GM10847 (cell line): ENCODE measurements around the gene FAM168B.

Experiments used
- POLR2A ChIP-seq: IDR thresholded peaks from 2 replicates; pipeline ENCODE4 v1.6.1; 2011; ENCODE audit not compliant: insufficient read length; ENCODE audit errors: extremely low read depth

The FAM168B gene

DNA sequence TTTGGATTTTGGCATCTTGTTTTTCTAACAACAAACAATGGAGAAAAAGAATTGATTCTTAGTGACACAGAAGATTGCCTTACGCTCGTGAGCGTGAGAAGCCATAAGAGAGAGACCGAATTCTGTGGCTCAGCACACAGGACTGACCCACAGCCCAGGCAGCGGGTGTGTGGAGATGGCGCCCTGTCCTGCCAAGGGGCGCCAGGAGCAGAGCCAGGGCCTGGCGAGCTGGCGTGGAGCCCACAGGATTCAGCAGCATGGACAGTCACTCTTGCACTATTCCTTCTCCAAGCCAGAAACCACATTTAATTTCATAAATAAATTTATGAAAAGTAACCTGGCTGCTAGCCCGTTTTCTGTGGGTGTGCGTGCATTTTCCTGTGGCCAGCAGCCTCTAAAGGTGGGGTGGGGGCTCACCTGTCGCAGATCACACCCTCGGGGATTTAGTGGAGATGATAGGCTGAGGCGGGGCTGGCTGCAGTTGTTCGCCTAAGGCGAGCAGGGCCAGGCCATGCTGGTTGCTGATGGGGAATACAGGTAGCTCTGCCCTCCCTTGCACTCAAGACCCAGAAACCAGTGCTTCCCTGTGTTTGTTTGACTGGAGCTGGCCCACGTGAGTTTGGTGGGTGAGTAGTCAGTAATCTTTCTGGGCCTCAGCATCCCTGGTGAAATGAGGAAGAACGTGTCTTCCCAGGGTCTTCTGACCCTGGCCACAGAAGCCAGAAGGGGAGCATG, 46.2 kb downstream of the FAM168B start:
- TF ChIP-seq POLR2A: no peak

DNA sequence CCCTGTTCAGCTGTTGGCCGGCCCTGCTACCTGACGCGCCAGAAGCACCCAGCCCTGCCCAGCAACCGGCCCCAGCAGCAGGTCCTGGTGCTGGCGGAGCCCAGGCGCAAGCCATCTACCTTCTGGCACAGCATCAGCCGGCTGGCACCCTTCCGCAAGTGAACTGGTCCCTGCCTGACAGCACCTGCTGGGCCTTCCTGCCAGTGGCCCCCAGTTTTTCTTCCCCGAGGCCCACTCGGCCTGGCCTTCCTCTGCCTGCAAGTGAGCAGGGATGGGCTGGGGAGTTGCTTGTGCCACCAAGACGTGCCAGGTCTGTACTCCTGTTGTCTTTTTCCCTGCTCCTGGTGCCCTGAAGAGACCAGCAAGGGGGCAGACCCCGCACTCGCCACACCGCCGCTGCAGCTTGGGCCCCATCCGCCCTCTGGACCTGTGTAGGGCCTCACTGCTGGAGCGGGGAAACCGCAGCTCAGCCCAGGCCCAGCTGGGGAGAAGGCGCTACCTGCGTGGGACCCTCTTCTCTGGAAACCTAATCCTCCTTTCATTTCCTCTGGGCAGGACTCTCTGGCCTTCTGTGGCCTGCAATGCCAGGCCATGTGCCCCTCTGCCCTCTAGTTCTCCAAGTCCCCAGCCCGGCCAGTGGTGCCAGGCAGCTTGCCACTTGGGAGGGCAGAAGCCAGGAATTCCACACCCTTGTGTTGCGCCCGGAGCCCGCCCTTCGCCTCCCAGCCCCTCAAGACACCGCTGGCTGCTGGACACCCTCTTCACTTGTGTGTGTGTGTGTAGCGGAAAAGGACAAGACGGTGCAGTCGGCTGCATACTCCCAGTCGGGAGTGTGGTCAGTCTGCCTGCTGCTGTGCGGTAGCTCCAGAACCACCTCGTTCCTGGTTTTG, 47.0 kb downstream of the FAM168B start:
- no peak for TF ChIP-seq POLR2A

DNA sequence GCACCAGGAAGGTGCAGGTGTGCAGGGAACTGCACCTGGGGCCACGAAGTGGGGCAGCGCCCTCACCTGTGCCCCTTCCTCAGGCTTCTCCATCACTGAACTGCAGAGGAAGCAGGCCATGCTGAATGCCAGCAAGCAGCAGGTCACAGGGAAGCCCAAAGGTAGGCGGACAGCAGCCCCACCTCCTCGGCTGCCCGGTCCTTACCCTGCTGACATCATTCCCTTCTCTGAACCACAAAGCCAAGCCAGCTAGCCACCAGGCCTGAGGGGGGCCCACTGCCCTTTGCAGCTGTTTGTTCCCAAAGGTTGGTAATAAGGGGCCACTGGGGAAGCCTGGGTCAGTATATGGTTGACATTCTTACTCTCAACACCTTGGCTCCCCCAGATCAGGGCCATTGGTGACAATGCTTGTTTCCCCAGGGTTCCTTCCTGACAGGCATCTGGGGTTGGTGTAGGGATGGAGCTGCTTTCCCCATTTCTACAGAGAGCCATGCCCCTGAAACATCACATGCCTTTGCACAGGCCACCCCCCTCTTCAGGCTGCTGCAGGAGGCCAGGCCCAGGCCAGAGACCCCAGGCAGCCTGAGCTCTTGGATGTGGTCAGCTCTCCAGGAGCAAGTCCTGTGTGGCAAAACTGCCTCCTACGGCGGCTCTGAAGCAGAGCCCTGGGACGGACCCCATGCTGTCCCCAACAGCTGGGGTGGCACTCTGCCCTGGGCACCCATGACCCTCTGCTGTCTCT, 47.8 kb downstream of the FAM168B start:
- no peak for TF ChIP-seq POLR2A

DNA sequence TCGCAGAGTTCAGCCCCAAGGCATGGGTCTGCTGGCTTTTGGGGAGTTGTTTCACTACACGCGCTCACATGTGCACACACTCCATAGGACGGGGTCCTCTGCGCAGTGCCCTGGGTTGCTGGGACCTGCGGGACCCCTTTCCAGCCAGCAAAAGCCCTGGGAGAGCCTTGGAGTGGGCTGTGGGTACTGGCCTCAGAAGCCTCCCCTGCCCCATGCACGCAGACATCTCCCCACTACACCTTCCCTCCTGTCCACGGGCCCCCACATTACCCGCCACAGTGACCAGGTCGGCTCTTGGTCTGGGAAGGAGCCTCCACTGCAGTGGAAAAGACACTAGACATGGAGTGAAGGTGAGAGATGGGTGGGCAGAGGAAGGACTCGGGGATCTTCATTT, 48.5 kb downstream of the FAM168B start:
- no peak for TF ChIP-seq POLR2A

DNA sequence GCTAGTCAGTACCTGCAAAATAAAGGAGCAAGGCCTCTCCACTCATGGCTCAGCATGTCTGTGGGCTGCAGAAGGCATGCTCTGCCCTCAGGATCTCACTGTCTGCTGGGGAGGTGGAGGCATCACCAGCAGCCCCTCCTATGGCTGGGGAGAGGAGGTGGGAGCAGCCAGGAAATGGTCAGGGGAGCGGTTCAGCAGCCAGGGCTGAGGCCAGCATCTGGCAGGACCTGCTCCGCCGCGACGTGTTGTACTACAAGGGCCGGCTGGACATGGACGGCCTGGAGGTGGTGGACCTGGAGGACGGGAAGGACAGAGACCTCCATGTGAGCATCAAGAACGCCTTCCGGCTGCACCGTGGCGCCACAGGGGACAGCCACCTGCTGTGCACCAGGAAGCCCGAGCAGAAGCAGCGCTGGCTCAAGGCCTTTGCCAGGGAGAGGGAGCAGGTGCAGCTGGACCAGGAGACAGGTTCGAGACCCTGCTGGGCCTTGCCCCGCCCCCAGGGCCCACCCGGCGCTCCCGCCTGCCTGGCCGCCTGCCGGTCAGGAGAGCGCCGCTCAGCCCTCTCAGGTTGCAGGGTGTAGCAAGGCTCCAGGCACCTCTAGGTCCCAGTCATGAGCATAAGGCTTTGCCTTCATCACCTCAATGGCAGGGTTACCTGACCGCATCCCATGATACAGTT, 49.0 kb downstream of the FAM168B start:
- no peak for TF ChIP-seq POLR2A

DNA sequence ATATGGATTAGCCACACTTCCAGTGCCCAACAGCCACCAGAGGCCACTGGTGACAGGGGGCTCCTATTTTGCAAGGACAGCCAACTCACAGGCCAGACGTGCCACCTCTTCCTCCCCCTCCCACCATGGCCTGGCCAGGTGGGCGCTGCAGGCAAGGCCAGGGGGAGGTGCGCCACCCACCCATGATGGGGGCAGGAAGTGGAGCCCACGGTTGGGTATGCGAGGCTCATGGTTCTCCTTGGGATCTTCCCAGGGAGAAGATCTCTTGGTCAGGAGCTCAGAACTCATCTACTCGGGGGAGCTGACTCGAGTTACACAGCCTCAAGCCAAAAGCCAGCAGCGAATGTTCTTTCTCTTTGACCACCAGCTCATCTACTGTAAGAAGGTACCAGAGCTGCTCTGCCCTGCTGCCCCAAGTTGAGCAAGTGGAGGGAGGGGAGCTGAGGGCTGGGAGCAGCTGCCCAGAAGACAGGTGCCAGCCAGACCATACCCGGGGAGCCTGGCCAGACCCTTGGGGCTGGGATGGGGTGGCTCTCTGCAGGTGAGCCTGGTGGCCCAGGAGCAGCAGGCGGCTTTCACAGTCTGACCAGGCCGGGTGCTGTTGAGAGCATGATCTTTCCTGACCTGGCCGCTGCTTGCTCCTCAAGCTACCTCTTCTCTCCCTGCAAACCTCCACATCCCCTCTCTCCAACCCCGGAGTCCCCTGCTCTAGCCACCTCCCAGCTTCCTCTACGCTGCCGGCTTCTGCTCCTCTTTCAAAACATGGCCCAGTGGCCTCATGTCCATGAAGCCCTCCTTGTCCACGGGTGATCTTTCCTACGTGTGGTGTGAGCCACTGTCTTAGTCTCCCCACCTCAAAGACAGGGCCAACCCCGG, 49.8 kb downstream of the FAM168B start:
- no peak for TF ChIP-seq POLR2A

DNA sequence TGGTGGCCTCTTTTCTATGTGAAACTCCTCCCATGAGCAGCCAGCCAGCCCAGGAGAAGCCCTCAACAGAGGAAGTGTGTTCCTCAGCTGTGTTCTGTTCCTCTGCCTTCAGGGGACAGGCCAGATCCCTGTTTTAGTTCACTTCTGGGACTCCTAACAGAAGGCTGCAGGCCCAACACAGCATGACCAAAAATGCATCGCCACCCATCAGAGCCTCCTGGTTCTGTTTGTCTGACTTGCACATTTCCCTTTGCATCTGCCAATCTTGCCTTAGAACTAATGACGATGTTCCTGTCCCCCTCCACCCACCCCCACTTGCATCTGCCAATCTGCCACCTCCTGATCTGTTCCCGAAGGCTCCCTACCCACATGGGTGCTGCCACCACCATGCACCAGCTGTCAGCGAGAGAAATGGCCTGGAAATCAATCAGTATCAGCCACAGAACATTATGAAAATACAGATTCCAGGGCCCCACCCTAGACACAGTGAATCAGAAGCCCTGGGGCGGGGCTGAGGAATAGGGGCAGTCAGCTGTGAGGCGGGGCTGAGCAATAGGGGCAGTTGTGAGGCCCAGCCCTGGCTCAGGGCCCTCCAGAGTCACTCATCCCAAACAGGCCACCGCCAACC, 51.0 kb downstream of the FAM168B start:
- no peak for TF ChIP-seq POLR2A

DNA sequence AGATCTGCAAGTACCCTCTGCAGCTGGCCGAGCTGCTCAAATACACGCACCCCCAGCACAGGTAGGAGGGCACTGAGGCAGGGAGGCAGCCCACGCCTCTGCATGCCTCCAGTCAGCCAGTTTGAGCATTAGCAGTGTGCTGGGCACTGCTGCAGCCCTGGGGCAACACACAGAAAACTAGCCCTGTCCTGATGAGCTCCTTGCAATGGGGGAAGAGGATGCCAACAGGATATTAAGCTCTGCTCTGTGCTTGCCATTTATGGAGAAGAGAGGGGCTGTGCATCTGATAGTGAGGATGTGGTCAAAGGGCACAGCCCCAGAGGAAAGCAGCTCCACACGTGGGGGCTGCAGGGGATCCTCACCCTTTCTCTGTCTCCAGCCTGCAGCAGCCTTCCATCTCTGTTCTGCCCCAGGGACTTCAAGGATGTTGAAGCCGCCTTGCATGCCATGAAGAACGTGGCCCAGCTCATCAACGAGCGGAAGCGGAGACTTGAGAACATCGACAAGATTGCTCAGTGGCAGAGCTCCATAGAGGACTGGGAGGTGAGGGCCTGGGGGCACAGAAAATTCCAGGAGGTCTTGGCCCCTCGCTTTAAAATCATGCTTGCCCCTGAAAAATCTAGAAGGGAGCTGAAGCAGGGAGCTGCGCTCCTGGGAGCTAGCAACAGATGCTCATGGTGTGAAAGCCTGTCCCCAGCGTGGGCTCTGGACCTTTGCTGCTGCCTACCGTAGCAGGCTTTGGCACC, 51.7 kb downstream of the FAM168B start:
- no peak for TF ChIP-seq POLR2A

DNA sequence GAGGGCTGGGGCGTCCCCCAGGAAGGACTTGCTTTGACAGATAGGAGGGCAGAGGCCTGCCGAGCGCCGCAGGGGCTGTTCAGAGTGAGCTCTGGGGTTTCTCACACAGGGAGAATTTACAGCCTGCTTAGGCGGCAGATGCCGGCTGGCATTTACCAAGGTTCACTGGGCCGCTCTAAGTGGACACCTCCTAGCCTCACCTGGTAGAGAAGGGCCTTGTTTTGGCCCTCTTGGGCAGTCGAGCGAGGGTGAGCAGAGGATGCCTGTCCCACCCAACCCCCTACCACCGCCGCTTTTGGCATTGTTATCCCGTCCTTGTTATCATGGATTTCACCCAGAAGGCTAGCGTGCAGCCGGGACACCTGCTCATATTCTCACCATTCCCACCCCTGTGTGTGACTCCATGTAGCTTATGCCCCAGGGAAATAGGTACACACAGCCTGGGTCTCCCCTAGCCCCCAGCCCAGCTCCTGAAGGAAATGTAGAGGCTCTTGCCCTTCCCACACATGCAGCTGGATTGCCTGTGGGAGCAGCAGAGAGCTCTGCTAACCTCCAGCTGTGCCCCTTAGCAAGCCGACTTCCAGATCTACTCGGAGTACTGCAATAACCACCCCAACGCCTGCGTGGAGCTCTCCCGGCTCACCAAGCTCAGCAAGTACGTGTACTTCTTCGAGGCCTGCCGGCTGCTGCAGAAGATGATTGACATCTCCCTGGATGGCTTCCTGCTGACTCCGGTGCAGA, 52.4 kb downstream of the FAM168B start:
- TF ChIP-seq POLR2A: no peak

DNA sequence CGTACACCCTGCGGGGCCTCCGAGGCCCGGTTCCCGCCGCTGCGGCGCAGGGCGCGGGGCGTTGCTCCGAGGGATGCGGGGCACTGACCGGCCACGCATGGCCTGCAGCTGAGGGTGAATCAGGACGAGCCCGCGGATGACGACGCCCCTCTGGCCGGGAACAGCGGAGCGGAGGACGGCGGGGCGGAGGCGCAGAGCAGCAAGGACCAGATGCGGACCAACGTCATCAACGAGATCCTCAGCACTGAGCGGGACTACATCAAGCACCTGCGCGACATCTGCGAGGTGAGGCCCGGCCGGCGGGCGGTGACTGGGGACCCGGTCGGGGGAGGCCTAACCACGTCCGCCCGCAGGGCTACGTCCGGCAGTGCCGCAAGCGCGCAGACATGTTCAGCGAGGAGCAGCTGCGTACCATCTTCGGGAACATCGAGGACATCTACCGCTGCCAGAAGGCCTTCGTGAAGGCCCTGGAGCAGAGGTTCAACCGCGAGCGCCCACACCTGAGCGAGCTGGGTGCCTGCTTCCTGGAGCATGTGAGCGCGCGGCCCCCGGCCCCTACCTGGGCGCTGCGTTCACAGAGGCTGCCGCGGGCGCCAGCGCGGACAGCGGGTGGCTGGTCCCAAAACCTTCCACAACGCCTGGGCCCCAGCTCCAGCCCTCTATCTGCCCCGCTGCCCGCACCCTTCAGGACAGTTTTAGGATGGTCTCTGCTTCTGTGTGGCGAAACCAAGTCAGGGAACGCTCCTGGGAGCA, 53.2 kb downstream of the FAM168B start:
- TF ChIP-seq POLR2A: no peak

DNA sequence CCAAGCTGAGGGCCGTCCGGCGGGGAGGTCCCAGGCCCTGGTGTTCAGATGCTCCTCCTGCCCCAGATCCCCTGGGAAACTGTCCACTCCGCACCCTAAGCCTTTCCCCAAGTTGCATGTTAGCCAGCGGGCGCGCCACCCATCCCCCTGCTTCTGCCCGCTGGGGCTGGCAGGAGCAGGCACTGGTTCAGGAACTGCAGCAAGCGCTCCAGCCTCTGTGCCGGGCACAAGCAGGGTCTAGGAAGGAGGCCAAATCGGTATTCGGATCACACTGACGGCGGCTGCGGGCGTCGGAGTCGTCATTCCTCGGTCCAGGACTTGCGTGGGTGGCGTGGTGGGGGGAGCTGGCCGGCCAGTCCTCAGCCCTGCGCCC, 53.7 kb downstream of the FAM168B start:
- TF ChIP-seq POLR2A: no peak

DNA sequence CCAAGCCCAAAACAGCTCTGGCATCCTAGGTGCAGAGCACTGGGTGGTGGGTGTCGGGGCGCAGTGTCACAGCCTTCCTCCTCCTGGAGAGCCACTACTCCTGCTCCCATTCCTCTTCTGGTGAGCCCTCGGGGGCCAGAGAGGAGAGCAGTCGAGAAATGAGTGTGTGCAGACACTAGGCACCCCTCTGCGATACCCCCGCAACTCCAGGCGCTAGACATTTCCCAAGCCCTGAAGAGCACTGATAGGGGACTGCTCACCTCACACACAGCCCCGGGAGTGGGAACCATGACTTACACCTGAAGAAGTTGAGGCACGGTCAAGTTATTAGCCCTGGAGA, 54.2 kb downstream of the FAM168B start:
- no peak for TF ChIP-seq POLR2A
